COR-L47 (cell line): ENCODE measurements around the gene CROCC2.
A peak's percentile ranks its signal among the peaks of the same experiment; 100 is the strongest.

Source experiments
- DNase-seq: peaks from one replicate; lab custom pipeline; 2025; lab: John Stamatoyannopoulos, UW

Gene CROCC2

DNA sequence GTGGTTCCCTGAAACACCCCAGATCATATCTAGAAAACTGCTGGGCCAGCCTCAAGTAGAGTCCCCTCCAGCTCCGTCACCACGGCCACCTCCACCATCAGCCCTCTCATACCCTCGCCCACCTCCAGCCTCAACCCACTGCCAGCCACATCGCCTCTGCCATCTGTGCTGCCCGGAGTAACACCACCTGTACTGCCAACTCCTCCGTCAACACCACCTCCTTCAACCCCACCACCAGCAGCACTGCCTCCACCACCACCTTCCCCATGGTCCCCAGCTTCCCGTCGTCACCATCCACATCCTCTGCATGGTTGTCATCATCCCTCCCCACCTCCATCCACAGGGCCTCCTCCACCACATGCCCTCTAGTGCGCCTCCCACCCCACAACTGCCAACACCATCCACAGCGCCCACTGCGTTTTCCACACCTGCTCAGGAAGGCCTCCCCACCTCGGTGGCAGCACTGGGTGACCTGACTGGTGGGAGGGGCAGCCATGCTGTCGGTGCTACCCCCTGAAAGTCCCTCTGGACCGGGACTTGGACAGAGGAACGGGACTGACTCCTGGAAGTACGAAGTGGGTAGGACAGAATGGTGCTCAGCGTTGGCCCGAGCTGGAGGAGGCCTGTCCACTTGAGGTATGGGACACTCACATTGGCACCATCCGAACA, 93.9 kb downstream of the CROCC2 start:
- no peak for DNase-seq

DNA sequence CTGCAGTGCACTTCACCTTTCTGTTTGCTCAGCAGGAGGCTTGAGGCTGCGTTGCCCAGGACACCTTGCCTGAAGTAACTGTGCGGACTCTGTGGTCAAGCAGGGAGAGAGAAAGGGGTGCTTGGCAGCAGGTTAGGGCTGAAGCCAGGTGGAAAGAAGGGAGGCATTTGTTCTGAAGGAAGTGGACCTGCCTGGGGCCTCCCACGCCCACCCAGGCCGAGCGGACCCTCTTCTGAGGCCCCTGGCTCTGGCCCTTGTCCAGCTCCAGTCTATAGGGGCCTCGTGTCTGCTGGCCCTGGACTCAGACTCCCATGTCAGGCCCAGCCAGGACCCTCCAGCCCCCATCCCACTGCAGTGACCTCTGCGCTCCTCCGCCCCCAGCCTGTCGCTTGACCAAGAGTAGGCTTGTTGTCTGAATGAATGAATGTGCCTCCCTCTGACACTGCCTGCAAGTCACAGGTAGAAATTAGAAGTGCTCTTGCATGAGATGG, 94.7 kb downstream of the CROCC2 start:
- peak; percentile 2 for DNase-seq

DNA sequence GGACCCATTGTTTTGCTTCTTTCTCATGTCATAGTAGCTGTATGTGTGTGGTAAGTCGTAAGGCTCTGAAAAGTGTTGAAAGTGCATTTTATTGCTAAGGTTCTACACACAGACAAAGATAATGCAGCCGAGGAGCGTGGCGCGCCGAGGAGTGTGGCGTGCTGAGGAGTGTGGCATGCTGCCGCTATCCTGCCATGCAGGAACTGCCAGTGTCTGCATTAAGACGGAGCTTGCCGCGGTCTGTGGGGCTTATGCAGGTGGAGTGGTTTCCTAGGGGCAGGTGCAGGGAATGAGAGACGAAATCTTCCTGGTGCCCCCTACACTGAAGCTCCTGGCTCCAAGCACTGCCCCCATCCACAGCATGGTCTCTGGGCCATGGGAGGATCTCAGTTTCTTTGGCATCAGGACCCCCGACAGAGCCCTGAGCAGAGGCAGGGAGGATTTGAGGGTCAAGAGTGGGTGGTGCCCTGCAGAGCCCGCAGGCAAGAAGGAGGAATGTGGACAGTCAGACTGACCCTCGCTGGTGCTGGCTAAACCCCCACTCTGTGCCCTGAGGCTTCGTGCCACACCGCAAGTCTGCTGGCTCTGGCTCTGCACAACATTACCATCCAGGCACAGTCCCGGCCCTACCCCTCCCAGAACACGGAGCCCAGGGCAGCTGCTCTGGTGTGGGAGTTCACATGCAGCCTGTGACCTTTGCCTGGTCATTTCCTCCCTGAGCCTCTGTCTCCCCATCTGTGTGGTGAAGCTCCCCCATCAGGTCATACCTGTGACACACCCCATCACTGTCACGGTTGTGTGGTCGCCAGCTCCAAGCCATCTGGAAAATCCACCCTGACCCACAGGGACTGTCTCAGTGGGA, 95.5 kb downstream of the CROCC2 start:
- DNase-seq, result no peak

DNA sequence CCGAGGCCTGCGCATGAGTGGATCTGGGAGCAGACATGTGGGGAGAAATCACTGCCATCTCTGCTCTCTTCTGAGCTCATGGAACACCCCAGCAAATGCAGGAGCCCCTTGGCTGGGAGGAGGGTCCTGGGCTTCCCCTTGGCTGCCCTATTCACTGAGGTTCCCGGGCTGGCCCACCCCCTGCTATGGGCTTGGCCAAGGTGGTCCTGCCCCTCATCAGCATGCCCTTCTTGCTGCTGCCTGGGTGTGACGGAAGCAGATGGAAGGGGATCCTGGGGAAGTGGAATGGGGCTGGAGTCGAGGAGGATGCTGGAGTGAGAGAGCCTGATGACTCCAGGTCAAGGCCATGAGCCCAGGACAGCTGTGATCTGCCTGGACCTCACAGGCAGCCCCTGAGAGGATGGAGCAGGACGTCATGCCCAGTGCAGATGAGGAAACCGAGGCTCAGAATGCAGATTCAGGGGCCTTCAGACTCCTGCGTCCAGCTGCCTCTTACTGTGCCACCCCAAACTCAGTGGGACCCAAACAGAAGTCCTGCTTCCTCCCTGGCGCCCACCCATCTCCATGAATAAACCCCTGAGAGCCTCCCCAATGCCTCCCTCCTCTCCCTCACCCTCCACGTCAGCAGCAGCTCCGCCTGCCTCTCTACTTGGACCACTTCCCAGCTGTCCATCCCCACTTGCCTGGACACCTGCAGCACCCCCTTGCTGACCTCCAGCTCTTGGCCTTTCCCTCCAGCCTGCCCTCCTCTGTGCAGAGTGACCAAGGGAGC, 96.3 kb downstream of the CROCC2 start:
- no peak for DNase-seq

DNA sequence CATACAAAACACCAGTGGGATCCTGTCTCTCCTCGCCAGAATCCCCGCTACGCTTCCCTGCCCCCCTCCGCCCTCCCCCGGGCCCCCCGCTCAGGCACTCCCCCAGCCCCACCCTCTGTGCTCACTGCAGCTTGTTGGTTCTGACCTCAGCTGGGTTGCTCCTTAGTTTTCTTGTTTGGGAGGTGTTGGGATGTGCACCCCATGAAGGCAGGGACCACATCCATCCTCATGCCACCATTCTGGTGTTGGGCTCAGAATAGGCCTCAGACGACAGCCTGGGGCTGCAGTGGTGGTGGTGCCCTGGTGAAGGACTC, 96.9 kb downstream of the CROCC2 start:
- DNase-seq, result no peak

DNA sequence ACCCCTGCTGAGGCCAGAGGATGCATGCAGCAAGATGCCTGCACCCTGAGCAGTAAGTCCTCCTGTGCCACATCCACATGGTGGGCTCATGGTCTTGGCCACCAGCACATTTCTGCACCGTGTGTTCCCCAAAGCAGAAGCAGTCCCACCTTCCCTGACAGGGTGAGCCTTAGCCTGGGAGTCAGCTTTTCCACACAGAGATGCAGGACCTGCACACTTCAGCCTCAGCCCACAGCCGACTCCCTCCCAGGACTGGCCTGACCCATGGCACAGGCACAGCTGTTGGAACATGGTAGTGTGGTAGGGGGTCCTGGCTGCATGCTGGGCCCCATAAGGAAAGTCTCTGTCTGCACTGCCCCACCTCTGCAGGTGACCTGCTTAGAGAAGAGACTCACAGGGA, 97.2 kb downstream of the CROCC2 start:
- no peak for DNase-seq

DNA sequence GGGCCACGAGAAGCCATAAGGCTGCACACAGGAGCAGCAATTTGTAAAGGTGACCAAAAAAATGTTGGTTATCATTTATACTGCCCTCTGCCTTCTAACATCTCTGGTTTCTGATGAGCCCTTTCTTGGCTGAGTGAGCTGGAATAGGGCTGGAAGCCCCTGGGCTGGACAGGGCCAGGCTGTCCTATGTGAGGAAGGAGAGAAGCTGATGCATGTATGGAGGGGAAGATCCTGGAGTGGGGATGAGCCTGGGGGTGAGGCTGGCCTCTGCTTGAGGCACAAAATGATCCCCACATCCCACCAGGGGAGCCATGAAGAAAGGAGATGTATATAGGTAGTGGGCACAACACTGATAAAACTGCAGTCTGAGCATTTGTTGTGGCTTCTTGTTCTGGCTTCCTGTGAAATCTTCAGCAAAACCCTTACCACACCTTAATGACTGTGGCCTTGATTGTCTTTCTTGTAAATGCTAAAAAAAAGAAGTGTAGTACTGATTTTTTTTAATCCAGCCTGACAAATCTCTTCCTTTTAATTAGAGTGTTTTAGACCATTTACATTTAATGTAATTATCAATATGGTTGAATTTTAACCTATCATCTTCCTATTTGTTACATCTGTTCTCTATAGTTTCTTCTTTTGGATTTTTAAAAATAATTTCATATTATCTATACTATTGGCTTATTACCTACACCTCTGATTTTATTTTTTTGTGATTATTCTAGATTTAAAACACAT, 97.9 kb downstream of the CROCC2 start:
- DNase-seq, result no peak

DNA sequence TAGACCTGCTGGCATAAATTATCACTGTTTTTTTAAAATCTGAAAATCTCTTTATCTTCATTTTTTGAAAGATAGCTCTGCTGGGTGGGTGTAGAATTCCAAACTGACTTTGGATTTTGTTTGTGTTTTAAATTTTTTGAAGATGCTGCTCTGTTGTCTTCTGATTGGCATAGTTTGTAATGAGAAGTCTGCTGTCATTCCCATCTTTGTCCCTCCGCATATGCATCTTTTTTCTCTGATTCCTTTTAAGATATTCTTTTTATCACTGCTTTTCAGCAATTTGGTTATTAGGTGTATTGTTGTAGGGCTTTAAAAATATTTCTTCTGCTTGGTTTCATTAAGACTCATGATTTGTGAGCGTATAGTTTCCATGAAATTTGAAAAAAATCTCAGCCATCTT, 99.4 kb downstream of the CROCC2 start:
- DNase-seq, result no peak

DNA sequence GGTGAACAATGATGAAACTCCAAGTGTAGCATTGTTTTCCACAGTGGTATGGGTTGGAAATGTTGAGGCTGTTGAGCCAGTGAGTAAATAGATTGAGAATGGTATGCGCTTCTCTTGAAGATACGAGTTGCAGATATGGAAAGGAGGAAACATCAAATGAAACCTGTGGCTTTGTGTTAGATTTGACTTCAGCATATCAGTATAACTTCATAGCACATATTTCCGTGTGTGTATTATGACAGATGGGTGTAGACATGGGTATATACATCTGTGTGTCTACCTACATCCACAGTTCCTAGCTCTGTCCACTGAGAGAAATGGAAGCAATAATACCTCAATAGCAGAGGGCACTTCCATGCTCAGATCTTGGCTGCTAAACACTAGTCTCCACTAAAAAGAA, 100.3 kb downstream of the CROCC2 start:
- DNase-seq, result no peak

DNA sequence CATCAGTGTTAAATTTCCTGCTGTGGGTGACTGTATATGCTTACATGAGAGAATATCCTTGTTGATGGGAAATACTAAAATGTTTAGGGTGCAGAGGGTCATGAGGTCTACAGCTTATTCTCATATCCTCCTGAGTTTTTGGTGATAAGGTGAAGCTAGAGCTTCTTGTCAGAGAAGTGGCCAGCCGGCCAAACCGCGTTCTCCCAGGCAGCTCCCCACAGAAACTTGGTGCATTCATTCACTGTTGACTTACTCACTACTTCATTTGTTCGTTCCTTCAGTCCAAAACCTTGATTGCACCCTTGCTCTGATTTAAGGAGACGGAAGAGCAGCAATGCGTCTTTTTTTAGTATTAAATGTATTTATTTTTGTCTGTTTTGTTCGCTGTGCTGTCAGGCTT, 101.0 kb downstream of the CROCC2 start:
- no peak for DNase-seq

DNA sequence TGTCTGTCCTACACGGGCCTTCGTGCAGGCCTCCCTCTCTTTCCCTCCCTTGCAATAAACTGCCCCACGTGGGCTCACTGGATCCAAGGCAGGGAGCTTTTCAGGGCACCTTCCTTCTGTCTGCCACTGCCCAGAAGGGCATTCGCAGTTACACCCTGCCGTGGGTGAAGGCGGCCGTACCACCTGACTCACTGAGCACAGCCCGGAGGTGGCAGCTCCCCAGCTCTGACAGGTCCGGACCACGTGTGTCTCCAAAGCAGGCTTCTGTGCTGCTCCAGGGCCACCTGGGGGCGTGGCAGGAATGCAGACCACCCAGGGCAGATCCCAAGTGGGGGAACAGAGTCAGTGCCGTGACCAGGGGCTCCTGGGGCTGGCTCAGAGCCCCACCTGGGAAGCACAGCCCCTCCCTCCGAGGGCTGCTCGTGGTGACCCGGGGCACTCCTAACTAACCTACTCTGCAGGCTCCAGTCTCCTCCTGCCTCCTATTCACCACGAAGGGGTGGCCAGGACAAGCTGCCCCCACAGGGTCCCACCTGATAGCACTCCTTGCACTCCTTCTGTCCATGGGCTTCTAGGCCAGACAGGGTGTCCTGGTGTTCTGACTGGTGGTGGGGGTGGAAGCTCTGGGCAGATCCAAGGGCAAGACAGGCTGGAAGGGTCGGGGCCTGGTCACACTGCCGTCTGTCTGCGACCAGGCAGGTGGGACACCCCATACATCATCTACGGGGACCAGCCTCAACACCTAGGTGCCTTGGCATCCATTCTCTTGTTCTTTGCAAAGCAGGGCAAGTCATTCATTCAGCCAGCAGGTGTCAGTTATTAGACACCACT, 102.0 kb downstream of the CROCC2 start:
- DNase-seq, result no peak

DNA sequence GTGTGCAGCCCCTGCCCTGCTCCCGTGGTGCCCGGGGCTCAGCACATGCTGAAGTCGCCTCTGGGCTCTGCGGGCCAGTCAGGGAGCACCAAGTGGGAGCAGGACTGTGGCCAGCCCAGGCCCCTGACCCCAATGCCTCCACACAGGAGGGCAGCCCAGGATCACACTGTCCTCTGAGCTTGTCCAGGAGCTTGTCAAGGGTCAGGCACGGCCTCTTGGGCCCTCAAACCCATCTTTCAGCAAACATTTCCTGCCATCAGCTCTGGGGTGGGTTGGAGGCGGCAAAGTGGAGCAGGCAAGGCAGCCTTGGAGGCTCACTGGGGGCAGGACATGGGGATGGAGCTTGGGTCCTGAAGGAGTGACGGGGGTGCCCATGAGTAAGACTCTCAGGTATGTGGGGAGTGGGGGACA, 102.6 kb downstream of the CROCC2 start:
- DNase-seq, result no peak

DNA sequence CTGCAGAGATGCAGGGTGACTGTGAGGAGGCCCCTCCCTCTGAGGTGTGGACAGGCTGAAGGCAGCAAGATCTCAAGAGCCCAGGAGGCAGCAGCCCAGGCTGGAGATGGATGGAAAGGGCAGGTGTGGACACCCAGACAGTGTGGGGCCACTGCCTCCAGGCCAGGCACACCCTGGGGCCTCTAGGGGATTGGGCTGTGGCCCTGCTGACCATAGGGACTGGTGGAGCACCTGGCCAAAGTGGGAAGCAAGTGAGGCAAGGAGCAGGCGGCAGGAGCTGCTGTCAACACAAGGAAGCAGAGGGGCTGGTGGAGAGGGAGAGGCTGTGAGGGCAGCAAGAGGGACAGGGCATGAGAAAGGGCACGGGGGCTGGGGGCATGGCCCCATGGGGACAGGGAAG, 103.1 kb downstream of the CROCC2 start:
- DNase-seq, result no peak

DNA sequence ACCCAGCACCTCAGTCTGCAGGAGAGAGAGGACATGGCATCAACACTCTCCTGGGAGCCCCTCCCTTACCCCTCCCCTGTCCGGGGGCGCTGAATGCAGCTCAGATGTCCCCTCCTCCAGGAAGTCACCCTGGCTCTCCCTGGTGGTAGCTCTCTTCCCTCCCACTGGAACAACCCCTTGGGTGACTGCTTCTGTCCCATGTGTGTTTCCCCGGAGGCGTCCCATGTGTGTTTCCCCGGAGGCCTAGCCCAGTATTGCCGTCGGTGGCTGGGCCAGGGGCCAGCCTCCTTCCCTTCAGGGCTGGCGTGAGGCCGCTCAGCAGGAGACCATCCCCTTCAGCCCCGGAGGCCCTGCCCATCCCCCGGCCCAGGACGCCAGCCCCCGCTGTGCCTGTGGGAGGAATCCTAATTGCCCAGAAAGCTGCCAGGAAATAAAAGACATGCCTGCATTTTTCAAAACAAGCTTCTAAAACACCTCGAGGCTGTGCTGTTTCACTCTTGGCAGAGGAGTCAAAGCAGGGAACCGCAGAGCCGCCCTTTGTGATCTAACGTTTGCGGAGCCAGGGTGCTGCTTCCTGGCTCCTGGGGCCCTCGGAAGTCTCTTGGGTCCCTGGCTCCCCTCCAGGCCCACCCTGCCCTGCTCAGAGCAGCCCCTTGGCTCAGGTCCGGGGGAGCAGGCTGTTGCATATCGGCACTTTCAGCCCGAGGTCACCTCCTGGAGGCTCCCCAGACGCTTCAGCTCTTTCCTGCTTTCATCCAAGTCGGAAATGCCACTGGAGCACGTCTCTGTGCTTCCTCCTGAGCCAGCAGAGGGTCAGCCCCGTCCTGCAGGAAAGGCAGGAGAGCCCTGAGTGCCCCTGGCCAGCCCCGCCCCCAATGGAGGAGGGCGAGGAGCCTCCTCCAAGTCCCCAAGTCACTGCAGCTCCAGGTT, 103.7 kb downstream of the CROCC2 start:
- DNase-seq, result peak; percentile 11

DNA sequence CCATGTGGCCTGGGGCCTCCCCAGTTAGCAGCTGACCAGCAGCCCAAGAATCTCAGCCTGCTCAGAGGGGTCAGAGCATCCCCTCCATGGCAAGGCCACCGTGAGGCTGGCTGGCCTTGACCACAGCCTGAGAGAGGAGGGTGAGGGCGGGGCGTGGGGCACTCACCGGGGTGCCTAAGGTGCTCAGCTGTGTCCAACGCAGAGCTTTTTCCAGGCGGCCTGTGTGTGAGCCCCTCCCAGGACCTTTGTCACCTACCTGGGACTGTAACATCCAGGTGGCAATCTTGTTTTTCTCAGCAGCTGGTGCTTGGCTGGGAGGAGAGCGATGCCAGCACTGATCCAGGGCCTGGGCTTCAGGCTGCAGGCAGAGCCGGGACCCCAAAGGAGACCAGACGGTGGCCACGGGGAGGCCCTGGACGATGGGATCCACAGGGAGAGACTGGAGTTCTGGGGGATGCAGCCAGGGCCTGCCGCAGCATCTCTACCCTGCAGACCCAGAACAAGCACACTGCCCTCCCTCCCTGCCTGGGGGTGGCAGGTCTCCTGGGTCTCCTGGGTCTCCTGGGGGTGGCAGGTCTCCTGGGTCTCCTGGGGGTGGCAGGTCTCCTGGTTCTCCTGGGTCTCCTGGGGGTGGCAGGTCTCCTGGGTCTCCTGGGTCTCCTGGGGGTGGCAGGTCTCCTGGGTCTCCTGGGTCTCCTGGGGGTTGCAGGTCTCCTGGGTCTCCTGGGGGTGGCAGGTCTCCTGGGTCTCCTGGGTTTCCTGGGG, 104.6 kb downstream of the CROCC2 start:
- DNase-seq, result no peak

DNA sequence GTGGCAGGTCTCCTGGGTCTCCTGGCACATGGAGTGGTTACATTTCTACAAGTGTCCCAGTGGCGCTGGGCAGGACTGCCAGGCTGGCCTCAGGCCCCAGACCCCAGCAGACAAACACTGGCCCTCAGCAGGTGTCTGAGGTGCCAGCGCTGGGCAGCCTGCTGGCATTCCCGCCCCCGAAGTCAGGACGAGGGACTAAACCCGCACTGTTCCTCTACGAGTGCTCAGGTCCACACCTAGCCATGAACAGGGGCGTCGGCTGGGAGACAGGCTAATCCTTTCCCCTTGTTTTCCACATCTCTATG, 105.1 kb downstream of the CROCC2 start:
- no peak for DNase-seq

DNA sequence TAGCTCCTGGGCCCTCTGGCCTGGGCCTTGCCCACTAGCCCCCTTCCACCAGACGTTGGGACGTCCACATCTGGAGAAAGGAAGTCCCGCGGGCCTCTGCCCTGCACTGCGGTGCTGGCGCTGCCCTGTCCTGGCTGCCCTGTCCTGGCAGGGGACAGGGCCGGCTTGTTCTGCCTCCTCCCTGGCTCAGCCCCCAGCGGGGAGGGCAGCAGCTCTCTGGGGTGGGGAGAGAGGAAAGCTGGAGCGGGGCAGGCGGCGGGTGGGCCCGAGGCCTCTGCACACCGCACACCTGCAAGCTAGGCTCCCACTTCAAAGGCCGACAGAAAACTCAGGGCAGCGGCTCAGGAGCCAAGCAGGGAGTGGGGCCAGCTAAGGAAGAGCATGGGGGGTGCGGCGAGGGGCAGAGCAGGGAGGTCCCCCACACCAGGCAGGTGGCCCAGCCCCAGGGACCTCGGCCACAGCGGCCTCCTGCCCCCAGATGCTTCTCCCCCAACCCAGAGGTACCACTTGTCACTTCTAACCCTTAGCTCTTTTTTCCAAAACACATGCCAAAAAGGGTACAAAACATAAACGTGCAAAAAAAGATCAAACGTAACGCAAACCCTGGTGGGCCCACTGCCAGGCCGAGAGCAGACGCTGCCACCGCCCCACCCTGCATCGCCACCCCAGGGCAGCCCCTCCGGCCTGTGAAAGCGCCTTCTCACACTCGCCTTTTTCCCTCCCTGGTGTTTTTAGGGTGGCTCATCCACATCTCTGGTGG, 105.8 kb downstream of the CROCC2 start:
- no peak for DNase-seq

DNA sequence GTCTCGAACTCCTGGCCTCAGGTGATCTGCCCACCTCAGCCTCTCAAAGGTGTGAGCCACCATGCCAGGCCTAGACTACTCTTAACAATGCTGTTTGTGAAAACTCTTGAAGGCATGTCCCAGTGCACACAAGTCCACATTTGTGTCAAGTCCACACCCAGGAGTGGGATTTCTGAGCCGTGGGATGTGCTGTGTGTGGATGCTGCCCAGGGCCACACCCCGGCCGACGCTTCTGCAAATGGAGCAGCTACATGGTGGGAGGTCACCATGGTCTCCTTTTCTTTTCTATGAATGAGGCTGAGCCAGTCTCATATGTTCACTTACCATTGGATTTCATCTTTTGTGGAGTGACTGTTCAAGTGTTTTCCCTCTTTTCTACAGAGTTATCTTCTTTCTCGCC, 108.1 kb downstream of the CROCC2 start:
- no peak for DNase-seq

DNA sequence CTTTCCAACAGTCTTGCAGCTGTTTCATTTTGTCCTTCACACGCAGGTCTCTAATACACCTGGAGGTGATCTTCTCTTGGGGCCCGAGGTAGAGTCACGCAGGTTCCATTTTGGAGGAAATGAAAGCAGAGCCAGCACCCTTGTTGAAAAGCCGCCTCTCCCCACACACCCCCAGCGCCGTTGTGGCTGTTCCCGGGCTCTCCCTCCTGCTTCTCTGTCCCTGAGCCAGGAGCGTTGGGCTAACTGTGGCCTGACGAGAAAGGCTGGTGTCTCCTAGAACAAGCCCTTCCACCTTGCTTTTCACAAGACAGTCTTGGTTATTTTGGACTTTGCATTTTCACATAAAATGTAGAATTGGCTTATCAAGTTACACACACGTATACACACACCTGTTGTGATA, 108.6 kb downstream of the CROCC2 start:
- DNase-seq, result no peak
